Upper lobe of right lung (tissue), 1 donor: ENCODE measurements around the gene SSU72. TPM values are rescaled to one million over a fixed set of nuclear protein-coding genes. Genes with fewer than 3 reads are reported as not detected.

Experiments used
- ATAC-seq: fragments of 200-7000 bp; cut with Tn5 transposase; one replicate; pipeline ENCODE4 v1.9.1; 2020; ENCODE audit warnings: mild to moderate bottlenecking, moderate library complexity
- DNase-seq: peaks from one replicate; pipeline ENCODE4 v3.0.0-alpha.2; 2020
- H3K27ac ChIP-seq: fragments of 200-600 bp; one replicate; pipeline ENCODE4 v1.8.0; 2022
- H3K27me3 ChIP-seq: fragments of 200-600 bp; one replicate; pipeline ENCODE4 v1.8.0; 2022; ENCODE audit warnings: mild to moderate bottlenecking
- H3K36me3 ChIP-seq: fragments of 200-600 bp; one replicate; pipeline ENCODE4 v1.8.0; 2022
- H3K4me1 ChIP-seq: fragments of 200-600 bp; one replicate; pipeline ENCODE4 v1.8.0; 2022
- H3K4me3 ChIP-seq: fragments of 200-600 bp; one replicate; pipeline ENCODE4 v1.8.0; 2022; ENCODE audit warnings: mild to moderate bottlenecking
- H3K9me3 ChIP-seq: fragments of 200-600 bp; one replicate; pipeline ENCODE4 v1.8.0; 2022
- intact Hi-C: fragments of 100-400 bp; cut with DNase I; formaldehyde crosslinking; loops from one replicate; pipeline ENCODE4 v1.11.0; 2022
- total RNA-seq: library from RNA; stranded (reverse); fragmentation: NEBNext Ultra II Directional; extraction: Animal tissue kit (Norgen Biotek cat#: 25700); gene quantifications from one replicate; pipeline ENCODE4 v1.2.1, GENCODE V29; 2021
- TF ChIP-seq, protein P1 (sequence below): fragments of 200-600 bp; IDR thresholded peaks from one replicate; pipeline ENCODE4 v1.8.0; 2022; ENCODE audit warnings: antibody characterized with exemption
- donor health status: DM: no; HTN: yes; CAD: no; lungs with severe emphysema.

SSU72 gene
- total RNA-seq, 1 donor from 2014 or later = 125 TPM

GRCh38 chr1:1545946-1546737 lies 28.5 kb downstream of the SSU72 start:
- DNase-seq = no peak
- peaks cover 4% of the 10 kb centered on the region for H3K4me1 ChIP-seq
- ATAC-seq = no peak

GRCh38 chr1:1544544-1544943 lies 30.1 kb downstream of the SSU72 start:
- ATAC-seq (no peak), DNase-seq (no peak)
- H3K4me3 ChIP-seq = no peak overlapping the region
- intact Hi-C loops = no loop called here
- TF ChIP-seq, protein P1, sequence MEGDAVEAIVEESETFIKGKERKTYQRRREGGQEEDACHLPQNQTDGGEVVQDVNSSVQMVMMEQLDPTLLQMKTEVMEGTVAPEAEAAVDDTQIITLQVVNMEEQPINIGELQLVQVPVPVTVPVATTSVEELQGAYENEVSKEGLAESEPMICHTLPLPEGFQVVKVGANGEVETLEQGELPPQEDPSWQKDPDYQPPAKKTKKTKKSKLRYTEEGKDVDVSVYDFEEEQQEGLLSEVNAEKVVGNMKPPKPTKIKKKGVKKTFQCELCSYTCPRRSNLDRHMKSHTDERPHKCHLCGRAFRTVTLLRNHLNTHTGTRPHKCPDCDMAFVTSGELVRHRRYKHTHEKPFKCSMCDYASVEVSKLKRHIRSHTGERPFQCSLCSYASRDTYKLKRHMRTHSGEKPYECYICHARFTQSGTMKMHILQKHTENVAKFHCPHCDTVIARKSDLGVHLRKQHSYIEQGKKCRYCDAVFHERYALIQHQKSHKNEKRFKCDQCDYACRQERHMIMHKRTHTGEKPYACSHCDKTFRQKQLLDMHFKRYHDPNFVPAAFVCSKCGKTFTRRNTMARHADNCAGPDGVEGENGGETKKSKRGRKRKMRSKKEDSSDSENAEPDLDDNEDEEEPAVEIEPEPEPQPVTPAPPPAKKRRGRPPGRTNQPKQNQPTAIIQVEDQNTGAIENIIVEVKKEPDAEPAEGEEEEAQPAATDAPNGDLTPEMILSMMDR = no peak
- H3K27me3 ChIP-seq = no peaks in the 10 kb centered on the region
- H3K36me3 ChIP-seq = peaks cover 28% of the 10 kb centered on the region
- no peaks in the 10 kb centered on the region for H3K9me3 ChIP-seq
- peaks cover 9% of the 10 kb centered on the region for H3K4me1 ChIP-seq
- H3K27ac ChIP-seq = no peak overlapping the region

More at GRCh38 chr1:1545946-1546737, 28.5 kb downstream of the SSU72 start:
- Histone ChIP-seq H3K4me3 (no peak overlapping the region), H3K27ac (no peak overlapping the region), H3K9me3 (no peaks in the 10 kb centered on the region), H3K27me3 (no peaks in the 10 kb centered on the region), H3K36me3 (peaks cover 28% of the 10 kb centered on the region)
- intact Hi-C loops = no loop called here
- TF ChIP-seq, protein P1 = no peak

- intact Hi-C loops = no loop called here
- TF ChIP-seq, protein P1 = no peak
- H3K27ac ChIP-seq = no peak overlapping the region
- peaks cover 13% of the 10 kb centered on the region for H3K4me1 ChIP-seq
- no peaks in the 10 kb centered on the region for H3K27me3 ChIP-seq
- no peaks in the 10 kb centered on the region for H3K9me3 ChIP-seq
- H3K36me3 ChIP-seq = peaks cover 28% of the 10 kb centered on the region
- no peak overlapping the region for H3K4me3 ChIP-seq
- DNase-seq = no peak
- ATAC-seq = no peak
Observed at GRCh38 chr1:1543706-1544099, 31.0 kb downstream of the SSU72 start.

GRCh38 chr1:1542766-1543705 lies 31.6 kb downstream of the SSU72 start:
- Histone ChIP-seq H3K27ac (no peak overlapping the region), H3K4me1 (peaks cover 13% of the 10 kb centered on the region), H3K9me3 (no peaks in the 10 kb centered on the region), H3K36me3 (peaks cover 28% of the 10 kb centered on the region), H3K27me3 (no peaks in the 10 kb centered on the region), H3K4me3 (no peak overlapping the region)
- ATAC-seq = no peak
- DNase-seq = no peak
- intact Hi-C loops = no loop called here
- TF ChIP-seq, protein P1 = no peak

- DNase-seq (no peak), ATAC-seq (no peak)
- Histone ChIP-seq H3K4me1 (peaks cover 13% of the 10 kb centered on the region), H3K4me3 (no peak overlapping the region), H3K36me3 (peaks cover 28% of the 10 kb centered on the region), H3K27me3 (no peaks in the 10 kb centered on the region), H3K9me3 (no peaks in the 10 kb centered on the region), H3K27ac (no peak overlapping the region)
- intact Hi-C loops = no loop called here
- TF ChIP-seq, protein P1 = no peak
Observed at GRCh38 chr1:1541956-1542765, 32.5 kb downstream of the SSU72 start.
